Stimulated activated naive CD4-positive, alpha-beta T cell (primary cell): Measurements from ENCODE around the gene TP53I11.

Experiments used
- DNase-seq, 6 experiments: peaks; one replicate each; lab custom pipeline; 2025; lab: John Stamatoyannopoulos, UW

The TP53I11 gene

GRCh38 chr11:44939673-44940395 is 10.8 kb downstream of the TP53I11 start:
- DNase-seq = no peak

GRCh38 chr11:44938066-44938691 is 12.5 kb downstream of the TP53I11 start:
- no peak for DNase-seq

GRCh38 chr11:44936951-44937543 is 13.6 kb downstream of the TP53I11 start:
- no peak for DNase-seq

GRCh38 chr11:44936525-44936924 is 14.2 kb downstream of the TP53I11 start:
- DNase-seq = peak; percentile 19 to 85 (median 72)

GRCh38 chr11:44934735-44935250 is 15.9 kb downstream of the TP53I11 start:
- DNase-seq = no peak

- no peak for DNase-seq
Observed at GRCh38 chr11:44934110-44934509, 16.6 kb downstream of the TP53I11 start.

GRCh38 chr11:44931466-44931865 is 19.2 kb downstream of the TP53I11 start:
- DNase-seq = no peak

- DNase-seq = no peak
Observed at GRCh38 chr11:44930588-44931302, 19.9 kb downstream of the TP53I11 start.

GRCh38 chr11:44928816-44929215 is 21.9 kb downstream of the TP53I11 start:
- DNase-seq = no peak

GRCh38 chr11:44928144-44928543 is 22.5 kb downstream of the TP53I11 start:
- DNase-seq = no peak

GRCh38 chr11:44927174-44927661 is 23.5 kb downstream of the TP53I11 start:
- DNase-seq = peak; percentile 12 to 56 (median 28)

GRCh38 chr11:44926036-44926435 is 24.6 kb downstream of the TP53I11 start:
- no peak for DNase-seq

- no peak for DNase-seq
Observed at GRCh38 chr11:44923806-44924205, 26.9 kb downstream of the TP53I11 start.

- no peak for DNase-seq
Observed at GRCh38 chr11:44923115-44923514, 27.6 kb downstream of the TP53I11 start.

- no peak for DNase-seq
Observed at GRCh38 chr11:44920451-44920850, 30.2 kb downstream of the TP53I11 start.

GRCh38 chr11:44917741-44918140 is 32.9 kb downstream of the TP53I11 start:
- no peak for DNase-seq

- DNase-seq = no peak
Observed at GRCh38 chr11:44916801-44917385, 33.8 kb downstream of the TP53I11 start.

- no peak for DNase-seq
Observed at GRCh38 chr11:44916331-44916730, 34.4 kb downstream of the TP53I11 start.

GRCh38 chr11:44915621-44916020 is 35.1 kb downstream of the TP53I11 start:
- no peak for DNase-seq

GRCh38 chr11:44915004-44915403 is 35.7 kb downstream of the TP53I11 start:
- DNase-seq = no peak

- no peak for DNase-seq
Observed at GRCh38 chr11:44914105-44914504, 36.6 kb downstream of the TP53I11 start.

- DNase-seq = no peak
Observed at GRCh38 chr11:44913502-44913901, 37.2 kb downstream of the TP53I11 start.
